Thyroid gland (tissue), 4 donors: Measurements from ENCODE around the gene CCDC24.

Experiments
- POLR2A ChIP-seq, 2 donors: fragments of 450-650 bp; IDR thresholded peaks; one replicate each; pipeline ENCODE4 v1.6.1; 2017; ENCODE audit warnings: antibody characterized with exemption in 2 of 2, mild to moderate bottlenecking in 2 of 2, moderate library complexity in 1 of 2
- TF ChIP-seq, protein P1 (sequence below), 6 experiments: fragments of 200-600 bp in 3 of 6; fragments of 450-650 bp in 3 of 6; sonication (generic) in 3 of 6; IDR thresholded peaks; one replicate each; pipeline ENCODE4 v1.5.1; 2016 to 2019; ENCODE audit warnings: antibody characterized with exemption in 6 of 6, mild to moderate bottlenecking in 2 of 6, inconsistent platforms in 1 of 6, moderate library complexity in 1 of 6

DNA sequence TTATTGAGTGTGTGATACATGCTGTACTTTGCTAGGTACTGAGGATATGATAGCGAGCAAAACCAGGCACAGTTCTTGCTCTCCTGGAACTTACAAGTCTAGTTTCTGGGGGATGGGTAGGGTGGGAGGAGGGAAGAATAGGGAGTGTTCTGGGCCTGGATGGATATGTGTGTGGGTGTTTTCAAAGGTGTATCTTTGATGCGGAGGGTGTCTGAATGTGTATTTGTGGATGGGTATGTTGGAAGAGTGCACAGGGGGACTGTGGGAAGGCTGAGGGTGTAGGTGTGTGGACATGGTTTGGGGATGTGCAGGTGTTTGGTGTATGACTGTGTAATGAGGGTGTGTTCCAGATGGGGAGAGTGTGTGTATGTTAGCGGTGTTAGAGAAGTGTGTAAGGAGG is 26.1 kb upstream of the CCDC24 start:
- TF ChIP-seq, protein P1, sequence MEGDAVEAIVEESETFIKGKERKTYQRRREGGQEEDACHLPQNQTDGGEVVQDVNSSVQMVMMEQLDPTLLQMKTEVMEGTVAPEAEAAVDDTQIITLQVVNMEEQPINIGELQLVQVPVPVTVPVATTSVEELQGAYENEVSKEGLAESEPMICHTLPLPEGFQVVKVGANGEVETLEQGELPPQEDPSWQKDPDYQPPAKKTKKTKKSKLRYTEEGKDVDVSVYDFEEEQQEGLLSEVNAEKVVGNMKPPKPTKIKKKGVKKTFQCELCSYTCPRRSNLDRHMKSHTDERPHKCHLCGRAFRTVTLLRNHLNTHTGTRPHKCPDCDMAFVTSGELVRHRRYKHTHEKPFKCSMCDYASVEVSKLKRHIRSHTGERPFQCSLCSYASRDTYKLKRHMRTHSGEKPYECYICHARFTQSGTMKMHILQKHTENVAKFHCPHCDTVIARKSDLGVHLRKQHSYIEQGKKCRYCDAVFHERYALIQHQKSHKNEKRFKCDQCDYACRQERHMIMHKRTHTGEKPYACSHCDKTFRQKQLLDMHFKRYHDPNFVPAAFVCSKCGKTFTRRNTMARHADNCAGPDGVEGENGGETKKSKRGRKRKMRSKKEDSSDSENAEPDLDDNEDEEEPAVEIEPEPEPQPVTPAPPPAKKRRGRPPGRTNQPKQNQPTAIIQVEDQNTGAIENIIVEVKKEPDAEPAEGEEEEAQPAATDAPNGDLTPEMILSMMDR (IDR thresholded peaks at IDR 0.05): no peak
- TF ChIP-seq POLR2A (IDR thresholded peaks at IDR 0.05): no peak
